Endothelial cell (in vitro differentiated cells): Measurements from ENCODE around the gene FOXA2. TPM values are rescaled to one million over a fixed set of nuclear protein-coding genes. Genes with fewer than 3 reads are reported as not detected.

Experiments used
- DNase-seq: peaks from one replicate; pipeline ENCODE4 v3.0.0; 2021; ENCODE audit warnings: low spot score
- H3K27ac Mint-ChIP-seq: one replicate; pipeline ENCODE4 v1.8.0; 2021; ENCODE audit warnings: mixed read lengths, inconsistent platforms; ENCODE audit not compliant: unreplicated experiment
- H3K27me3 Mint-ChIP-seq: one replicate; pipeline ENCODE4 v1.8.0; 2021; ENCODE audit warnings: mild to moderate bottlenecking, moderate library complexity, mixed read lengths, inconsistent platforms; ENCODE audit not compliant: unreplicated experiment
- H3K36me3 Mint-ChIP-seq: one replicate; pipeline ENCODE4 v1.8.0; 2021; ENCODE audit warnings: mild to moderate bottlenecking, low read depth, mixed read lengths, inconsistent platforms; ENCODE audit not compliant: unreplicated experiment
- H3K4me1 Mint-ChIP-seq: one replicate; pipeline ENCODE4 v1.8.0; 2021; ENCODE audit warnings: mild to moderate bottlenecking, mixed read lengths, inconsistent platforms; ENCODE audit not compliant: unreplicated experiment
- H3K4me3 Mint-ChIP-seq: one replicate; pipeline ENCODE4 v1.8.0; 2021; ENCODE audit warnings: mild to moderate bottlenecking, mixed read lengths, inconsistent platforms; ENCODE audit not compliant: unreplicated experiment
- H3K9me3 Mint-ChIP-seq: one replicate; pipeline ENCODE4 v1.8.0; 2021; ENCODE audit warnings: mixed read lengths, inconsistent platforms; ENCODE audit not compliant: unreplicated experiment
- CTCF ChIP-seq: fragments of 200-600 bp; sonication (generic); IDR thresholded peaks from one replicate; pipeline ENCODE4 v1.5.0; 2021; ENCODE audit warnings: antibody characterized with exemption; ENCODE audit not compliant: unreplicated experiment
- total RNA-seq: library from RNA; stranded (reverse); fragmentation: NEBNext Ultra II Directional; extraction: Animal tissue kit (Norgen Biotek cat#: 25700); gene quantifications from one replicate; pipeline ENCODE4 v1.2.1, GENCODE V29; 2021; ENCODE audit not compliant: unreplicated experiment

Gene FOXA2
- total RNA-seq, 1 donor from 2014 or later: 0.59 TPM

DNA sequence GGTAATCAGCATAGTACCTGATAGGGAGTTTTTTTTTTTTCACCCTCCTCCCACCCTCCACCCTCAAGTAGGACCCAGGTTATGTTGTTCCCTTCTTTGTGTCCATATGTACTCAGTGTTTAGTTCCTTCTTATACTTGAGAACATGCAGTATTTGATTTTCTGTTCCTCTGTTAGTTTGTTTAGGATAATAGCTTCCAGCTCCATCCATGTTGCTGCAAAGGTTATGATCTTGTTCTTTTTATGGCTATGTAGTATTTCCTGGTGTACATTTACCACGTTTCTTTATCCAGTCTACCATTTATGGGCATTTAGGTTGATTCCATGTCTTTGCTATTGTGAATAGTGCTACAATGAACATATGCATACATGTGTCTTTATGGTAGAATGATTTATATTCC, 41.9 kb downstream of the FOXA2 start:
- no peak for DNase-seq
- no peaks in the 10 kb centered on the region for H3K9me3 Mint-ChIP-seq
- H3K4me1 Mint-ChIP-seq: peaks cover 15% of the 10 kb centered on the region
- TF ChIP-seq CTCF: no peak
- H3K4me3 Mint-ChIP-seq: no peak overlapping the region
- H3K27me3 Mint-ChIP-seq: no peaks in the 10 kb centered on the region
- no peaks in the 10 kb centered on the region for H3K36me3 Mint-ChIP-seq
- H3K27ac Mint-ChIP-seq: no peak overlapping the region

GRCh38 chr20:22540832-22541231, 43.5 kb downstream of the FOXA2 start:
- H3K27ac Mint-ChIP-seq: no peak overlapping the region
- H3K36me3 Mint-ChIP-seq: no peaks in the 10 kb centered on the region
- no peak overlapping the region for H3K4me3 Mint-ChIP-seq
- TF ChIP-seq CTCF: no peak
- peaks cover under 1% of the 10 kb centered on the region for H3K4me1 Mint-ChIP-seq
- no peaks in the 10 kb centered on the region for H3K9me3 Mint-ChIP-seq
- no peak for DNase-seq
- no peaks in the 10 kb centered on the region for H3K27me3 Mint-ChIP-seq

- no peaks in the 10 kb centered on the region for H3K9me3 Mint-ChIP-seq
- no peak overlapping the region for H3K27ac Mint-ChIP-seq
- no peaks in the 10 kb centered on the region for H3K27me3 Mint-ChIP-seq
Observed at GRCh38 chr20:22536956-22537756, 47.2 kb downstream of the FOXA2 start.

DNA sequence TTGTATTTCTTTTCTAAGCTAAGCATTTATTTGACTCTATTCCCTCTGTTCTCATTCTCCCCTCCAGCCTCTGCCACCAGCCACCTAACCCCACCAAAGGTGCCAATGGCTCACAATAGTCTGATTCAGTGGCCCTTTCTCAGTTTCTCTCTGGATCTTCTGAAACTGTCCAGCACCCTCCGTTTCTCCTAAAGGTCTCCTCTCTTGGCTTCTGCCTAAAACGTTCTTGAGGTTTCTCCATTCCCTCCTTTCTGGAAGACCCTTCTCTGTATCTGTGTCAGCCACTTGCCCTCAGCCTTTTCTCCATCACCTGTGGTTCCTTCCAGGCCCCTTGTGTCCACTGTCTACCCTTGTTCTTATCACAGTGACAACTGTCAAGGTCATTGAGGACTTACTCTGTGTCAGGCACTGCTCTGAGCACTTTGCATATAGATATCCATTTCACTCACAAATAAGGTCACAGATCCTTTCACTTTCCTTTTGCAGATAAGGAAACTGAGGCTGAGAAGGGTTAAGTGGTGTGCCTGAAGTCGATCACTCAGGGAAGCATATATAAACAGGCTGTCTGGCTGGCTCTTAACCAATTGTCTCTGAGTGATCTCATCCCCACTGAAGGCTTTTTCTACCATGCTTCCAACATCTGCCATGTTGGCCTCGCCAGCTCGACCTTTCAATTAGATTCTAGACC, 48.1 kb downstream of the FOXA2 start:
- no peak for DNase-seq
- H3K27ac Mint-ChIP-seq: no peak overlapping the region
- no peaks in the 10 kb centered on the region for H3K36me3 Mint-ChIP-seq
- no peak overlapping the region for H3K4me3 Mint-ChIP-seq
- no peaks in the 10 kb centered on the region for H3K9me3 Mint-ChIP-seq
- H3K27me3 Mint-ChIP-seq: no peaks in the 10 kb centered on the region
- no peak for TF ChIP-seq CTCF
- no peaks in the 10 kb centered on the region for H3K4me1 Mint-ChIP-seq

More at GRCh38 chr20:22536956-22537756, 47.2 kb downstream of the FOXA2 start:
- no peak for DNase-seq
- Mint-ChIP-seq H3K36me3 (no peaks in the 10 kb centered on the region), H3K4me3 (no peak overlapping the region), H3K4me1 (no peaks in the 10 kb centered on the region)
- TF ChIP-seq CTCF: no peak

- Mint-ChIP-seq H3K4me3 (no peak overlapping the region), H3K36me3 (no peaks in the 10 kb centered on the region), H3K9me3 (no peaks in the 10 kb centered on the region), H3K27me3 (peaks cover 5% of the 10 kb centered on the region), H3K27ac (no peak overlapping the region), H3K4me1 (no peaks in the 10 kb centered on the region)
- no peak for DNase-seq
- no peak for TF ChIP-seq CTCF
Observed at GRCh38 chr20:22535483-22535882, 48.9 kb downstream of the FOXA2 start.
